Measurements from ENCODE around the gene NMNAT1. TPM values are rescaled to one million over a fixed set of nuclear protein-coding genes. Genes with fewer than 3 reads are reported as not detected.
"Not testable (repeated sequence)": the region's sequence is repeated elsewhere in the genome, so short reads cannot be mapped to it uniquely, and the experiment has no call there.

The NMNAT1 gene
- total RNA-seq, 1 donor from 2014 or later, result 7.6 TPM

GRCh38 chr1:9912264-9912936 is 30.9 kb upstream of the NMNAT1 start:
- Histone ChIP-seq H3K27me3 (no peaks in the 10 kb centered on the region), H3K4me1 (peaks cover 30% of the 10 kb centered on the region), H3K9me3 (no peaks in the 10 kb centered on the region), H3K36me3 (no peaks in the 10 kb centered on the region), H3K4me3 (no peak overlapping the region), H3K27ac (no peak overlapping the region)
- DNase-seq (ENCODE audit: extremely low spot score in 2 of 2), result no peak
- TF ChIP-seq POLR2AphosphoS5 (IDR thresholded peaks at IDR 0.05; ENCODE audit: insufficient read depth in 1 of 2, low read depth in 1 of 2) (no peak), POLR2A (IDR thresholded peaks at IDR 0.05) (no peak)
- TF ChIP-seq, protein P1, sequence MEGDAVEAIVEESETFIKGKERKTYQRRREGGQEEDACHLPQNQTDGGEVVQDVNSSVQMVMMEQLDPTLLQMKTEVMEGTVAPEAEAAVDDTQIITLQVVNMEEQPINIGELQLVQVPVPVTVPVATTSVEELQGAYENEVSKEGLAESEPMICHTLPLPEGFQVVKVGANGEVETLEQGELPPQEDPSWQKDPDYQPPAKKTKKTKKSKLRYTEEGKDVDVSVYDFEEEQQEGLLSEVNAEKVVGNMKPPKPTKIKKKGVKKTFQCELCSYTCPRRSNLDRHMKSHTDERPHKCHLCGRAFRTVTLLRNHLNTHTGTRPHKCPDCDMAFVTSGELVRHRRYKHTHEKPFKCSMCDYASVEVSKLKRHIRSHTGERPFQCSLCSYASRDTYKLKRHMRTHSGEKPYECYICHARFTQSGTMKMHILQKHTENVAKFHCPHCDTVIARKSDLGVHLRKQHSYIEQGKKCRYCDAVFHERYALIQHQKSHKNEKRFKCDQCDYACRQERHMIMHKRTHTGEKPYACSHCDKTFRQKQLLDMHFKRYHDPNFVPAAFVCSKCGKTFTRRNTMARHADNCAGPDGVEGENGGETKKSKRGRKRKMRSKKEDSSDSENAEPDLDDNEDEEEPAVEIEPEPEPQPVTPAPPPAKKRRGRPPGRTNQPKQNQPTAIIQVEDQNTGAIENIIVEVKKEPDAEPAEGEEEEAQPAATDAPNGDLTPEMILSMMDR (IDR thresholded peaks at IDR 0.05), result no peak
- intact Hi-C loops (cut with DNase I), result no loop called here

- Histone ChIP-seq H3K4me1 (peaks cover 8% of the 10 kb centered on the region), H3K36me3 (no peaks in the 10 kb centered on the region), H3K27me3 (no peaks in the 10 kb centered on the region), H3K4me3 (no peak overlapping the region), H3K27ac (no peak overlapping the region), H3K9me3 (no peaks in the 10 kb centered on the region)
- DNase-seq (ENCODE audit: extremely low spot score in 2 of 2), result no peak
- intact Hi-C loops (cut with DNase I), result no loop called here
- TF ChIP-seq POLR2A (IDR thresholded peaks at IDR 0.05) (no peak), POLR2AphosphoS5 (IDR thresholded peaks at IDR 0.05; ENCODE audit: insufficient read depth in 1 of 2, low read depth in 1 of 2) (no peak)
- TF ChIP-seq, protein P1 (IDR thresholded peaks at IDR 0.05), result no peak
These were observed 28.7 kb upstream of the NMNAT1 start for GRCh38 chr1:9914610-9914937.

DNA sequence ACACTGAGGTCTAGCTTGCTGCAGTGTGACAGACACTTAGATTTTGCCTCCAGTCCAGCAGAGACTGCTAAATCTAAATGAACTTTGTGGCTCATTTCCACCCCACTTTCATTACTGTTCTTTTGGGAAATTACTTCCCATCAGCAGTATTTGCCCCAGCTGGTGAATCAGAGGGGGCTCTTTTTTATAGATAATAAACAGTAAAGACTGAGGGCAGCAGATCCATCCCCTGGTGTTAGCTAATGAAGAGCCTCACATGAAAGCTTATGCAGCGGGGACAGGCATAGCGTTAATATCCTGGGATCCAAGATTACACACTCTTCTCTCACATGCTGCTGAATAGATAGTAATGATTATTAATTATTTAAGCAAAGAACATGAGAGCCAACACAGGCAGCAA is 26.8 kb upstream of the NMNAT1 start:
- Histone ChIP-seq H3K27me3 (no peaks in the 10 kb centered on the region), H3K36me3 (no peaks in the 10 kb centered on the region), H3K27ac (no peak overlapping the region), H3K4me3 (no peak overlapping the region), H3K4me1 (peaks cover 4% of the 10 kb centered on the region), H3K9me3 (no peaks in the 10 kb centered on the region)
- intact Hi-C loops (cut with DNase I), result no loop called here
- TF ChIP-seq, protein P1 (IDR thresholded peaks at IDR 0.05), result no peak
- TF ChIP-seq POLR2A (IDR thresholded peaks at IDR 0.05) (no peak), POLR2AphosphoS5 (IDR thresholded peaks at IDR 0.05; ENCODE audit: insufficient read depth in 1 of 2, low read depth in 1 of 2) (no peak)
- DNase-seq (ENCODE audit: extremely low spot score in 2 of 2), result no peak

GRCh38 chr1:9917495-9917894 is 25.8 kb upstream of the NMNAT1 start:
- H3K36me3 ChIP-seq; H3K27me3 ChIP-seq; DNase-seq (ENCODE audit: extremely low spot score in 2 of 2); H3K27ac ChIP-seq; H3K4me1 ChIP-seq; H3K9me3 ChIP-seq; intact Hi-C loops (cut with DNase I); H3K4me3 ChIP-seq: not testable (repeated sequence)

DNA sequence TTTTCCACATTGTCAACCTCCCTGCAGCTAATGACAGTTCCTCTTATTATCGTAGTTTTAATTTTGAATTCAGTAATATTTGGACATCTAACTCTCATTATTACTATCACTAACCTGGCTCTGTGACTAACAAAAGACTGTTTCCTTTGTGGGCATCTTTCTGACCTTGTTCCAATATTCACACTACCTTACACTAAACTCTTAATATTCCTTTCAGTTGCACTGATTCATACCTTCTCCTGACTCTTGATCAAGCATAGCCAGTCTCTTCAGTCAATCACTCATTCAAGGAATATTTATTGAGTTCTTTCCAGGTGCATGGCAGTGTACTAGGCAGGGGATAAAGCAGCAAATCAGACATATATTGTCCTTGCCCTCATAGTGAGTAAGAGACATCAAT is 25.4 kb upstream of the NMNAT1 start:
- Histone ChIP-seq H3K36me3 (no peaks in the 10 kb centered on the region), H3K27ac (no peak overlapping the region), H3K4me3 (no peak overlapping the region), H3K9me3 (no peaks in the 10 kb centered on the region), H3K27me3 (no peaks in the 10 kb centered on the region), H3K4me1 (no peaks in the 10 kb centered on the region)
- DNase-seq (ENCODE audit: extremely low spot score in 2 of 2), result no peak
- intact Hi-C loops (cut with DNase I), result no loop called here
- no peak for TF ChIP-seq POLR2A (IDR thresholded peaks at IDR 0.05)
- TF ChIP-seq POLR2AphosphoS5 (IDR thresholded peaks at IDR 0.05; ENCODE audit: insufficient read depth in 1 of 2, low read depth in 1 of 2), result no peak
- TF ChIP-seq, protein P1 (IDR thresholded peaks at IDR 0.05), result no peak

All from vagina (tissue), 2 donors.